ENCODE measurements around the gene CDK4. TPM values are rescaled to one million over a fixed set of nuclear protein-coding genes. Genes with fewer than 3 reads are reported as not detected.

CDK4 gene
- total RNA-seq, 1 experiment from 2014 or later, result 156 TPM

- BruUV-seq (replicated peaks), result no TSS peak
- no peak overlapping the region for H2AFZ ChIP-seq
- H3K4me3 ChIP-seq, result no peak overlapping the region
- ChIA-PET POLR2A (ENCODE audit: unreplicated experiment) (no interaction called here), CTCF (no interaction called here)
- no peaks in the 10 kb centered on the region for H3K9me3 ChIP-seq (ENCODE audit: insufficient read depth, low read depth)
- H3K4me2 ChIP-seq, result peak overlapping the region; percentile 51
- H4K20me1 ChIP-seq (ENCODE audit: insufficient read depth), result no peaks in the 10 kb centered on the region; the same call in 1 of the 2 replicates
- H3K4me1 ChIP-seq (replicated peaks; ENCODE audit: insufficient read depth), result no peaks in the 10 kb centered on the region
- peak in 1 of 2 experiments; percentile 37 for DNase-seq
- H3K27ac ChIP-seq, result no peak overlapping the region
- 0 out of 2 replicates have a peak, but pooled peaks have one; percentile 20 for TF ChIP-seq CTCF (conservative IDR thresholded peaks at IDR 0.05)
- TF ChIP-seq EZH2 (IDR thresholded peaks at IDR 0.05; ENCODE audit: low read depth), result peak; percentile 96
- H3F3A ChIP-seq (ENCODE audit: insufficient read depth, low read depth), result peaks cover 4% of the 10 kb centered on the region; the same call in 1 of the 2 replicates
- H3K79me2 ChIP-seq (ENCODE audit: low read depth), result no peaks in the 10 kb centered on the region
- no peaks in the 10 kb centered on the region for H3K36me3 ChIP-seq (ENCODE audit: low read depth)
- H3K27me3 ChIP-seq (ENCODE audit: insufficient read depth, low read depth), result peaks cover 33% of the 10 kb centered on the region
- intact Hi-C loops (cut with micrococcal nuclease; ENCODE audit: unreplicated experiment), result no loop called here
- H3K9me2 ChIP-seq (ENCODE audit: insufficient read depth), result no peaks in the 10 kb centered on the region
Measured at GRCh38 chr12:57765003-57765697, 13.0 kb upstream of the CDK4 start.

GRCh38 chr12:57764662-57765002 lies 12.5 kb upstream of the CDK4 start:
- BruUV-seq (replicated peaks), result no TSS peak
- POLR2A ChIA-PET (ENCODE audit: unreplicated experiment), result no interaction called here
- H2AFZ ChIP-seq, result no peak overlapping the region

GRCh38 chr12:57763881-57764661 lies 12.0 kb upstream of the CDK4 start:
- Histone ChIP-seq H3K9me3 (ENCODE audit: insufficient read depth, low read depth) (no peaks in the 10 kb centered on the region), H3K36me3 (ENCODE audit: low read depth) (no peaks in the 10 kb centered on the region), H3K4me1 (replicated peaks; ENCODE audit: insufficient read depth) (no peaks in the 10 kb centered on the region), H3F3A (ENCODE audit: insufficient read depth, low read depth) (peaks cover 4% of the 10 kb centered on the region; the same call in 1 of the 2 replicates), H3K9me2 (ENCODE audit: insufficient read depth) (no peaks in the 10 kb centered on the region), H3K79me2 (ENCODE audit: low read depth) (no peaks in the 10 kb centered on the region), H3K27ac (no peak overlapping the region), H3K4me3 (no peak overlapping the region), H2AFZ (no peak overlapping the region), H3K4me2 (no peak overlapping the region), H3K27me3 (ENCODE audit: insufficient read depth, low read depth) (peaks cover 33% of the 10 kb centered on the region), H4K20me1 (ENCODE audit: insufficient read depth) (no peaks in the 10 kb centered on the region; the same call in none of the 2 replicates)
- ChIA-PET CTCF (no interaction called here), POLR2A (ENCODE audit: unreplicated experiment) (no interaction called here)
- DNase-seq, result no peak
- BruUV-seq (replicated peaks), result no TSS peak
- TF ChIP-seq EZH2 (IDR thresholded peaks at IDR 0.05; ENCODE audit: low read depth), result no peak
- TF ChIP-seq CTCF (conservative IDR thresholded peaks at IDR 0.05), result no peak
- intact Hi-C loops (cut with micrococcal nuclease; ENCODE audit: unreplicated experiment), result no loop called here

More at GRCh38 chr12:57764662-57765002, 12.5 kb upstream of the CDK4 start:
- Histone ChIP-seq H3K4me1 (replicated peaks; ENCODE audit: insufficient read depth) (no peaks in the 10 kb centered on the region), H3K9me3 (ENCODE audit: insufficient read depth, low read depth) (no peaks in the 10 kb centered on the region), H3K4me3 (no peak overlapping the region), H3K27ac (no peak overlapping the region), H3F3A (ENCODE audit: insufficient read depth, low read depth) (peaks cover 4% of the 10 kb centered on the region; the same call in 1 of the 2 replicates), H3K27me3 (ENCODE audit: insufficient read depth, low read depth) (peaks cover 33% of the 10 kb centered on the region), H3K9me2 (ENCODE audit: insufficient read depth) (no peaks in the 10 kb centered on the region), H3K79me2 (ENCODE audit: low read depth) (no peaks in the 10 kb centered on the region), H3K36me3 (ENCODE audit: low read depth) (no peaks in the 10 kb centered on the region), H4K20me1 (ENCODE audit: insufficient read depth) (no peaks in the 10 kb centered on the region; the same call in 1 of the 2 replicates), H3K4me2 (peak overlapping the region; percentile 51)
- CTCF ChIA-PET, result no interaction called here
- no peak for DNase-seq
- intact Hi-C loops (cut with micrococcal nuclease; ENCODE audit: unreplicated experiment), result no loop called here
- TF ChIP-seq EZH2 (IDR thresholded peaks at IDR 0.05; ENCODE audit: low read depth) (no peak), CTCF (conservative IDR thresholded peaks at IDR 0.05) (no peak)

All from PC-9 (cell line).